ENCODE data around the gene DIABLO. TPM values are rescaled to one million over a fixed set of nuclear protein-coding genes. Genes with fewer than 3 reads are reported as not detected.
"Not testable (repeated sequence)": the region's sequence is repeated elsewhere in the genome, so short reads cannot be mapped to it uniquely, and the experiment has no call there.

DIABLO gene
- total RNA-seq, 8 experiments from 2014 or later = 53.4 to 115 (median 88.8) TPM

- H3K4me1 ChIP-seq (replicated peaks in 1 of 2) = no peaks in the 10 kb centered on the region
- H3K4me3 ChIP-seq = no peak overlapping the region
- in situ Hi-C loops (cut with MboI; ENCODE audit: low pct_unique_long_range_greater_than_20kb in 2 of 9, low sequenced_read_pairs in 9 of 9, unreplicated experiment in 9 of 9) = no loop called here
- no peak overlapping the region for H3K27ac ChIP-seq
- no peak for ATAC-seq (replicated peaks in 6 of 8)
- WGBS, 10 experiments = 33 to 96% (median 75%) methylated on average over 1 to 5 of the region's 27 CpGs; no CpG with 5 or more reads in 2 of the 10 experiments
Measured at GRCh38 chr12:122206111-122206881, 19.6 kb downstream of the DIABLO start.

GRCh38 chr12:122205053-122205925, 20.6 kb downstream of the DIABLO start:
- Histone ChIP-seq H3K4me1 (replicated peaks in 1 of 2) (no peaks in the 10 kb centered on the region), H3K4me3 (peak overlapping the region in 1 of 5 donors; percentile 1), H3K27ac (no peak overlapping the region)
- 21 to 100% (median 55%) methylated on average over 1 to 14 of the region's 23 CpGs; no CpG with 5 or more reads in 1 of the 10 experiments for WGBS, 10 experiments
- no peak for ATAC-seq (replicated peaks in 6 of 8)
- in situ Hi-C loops (cut with MboI; ENCODE audit: low pct_unique_long_range_greater_than_20kb in 2 of 9, low sequenced_read_pairs in 9 of 9, unreplicated experiment in 9 of 9) = no loop called here

GRCh38 chr12:122204167-122205052, 21.4 kb downstream of the DIABLO start:
- Histone ChIP-seq H3K4me3 (peak overlapping the region; percentile 50 to 79 (median 56)), H3K27ac (no peak overlapping the region), H3K4me1 (replicated peaks in 1 of 2) (no peaks in the 10 kb centered on the region)
- in situ Hi-C loops (cut with MboI; ENCODE audit: low pct_unique_long_range_greater_than_20kb in 2 of 9, low sequenced_read_pairs in 9 of 9, unreplicated experiment in 9 of 9) = no loop called here
- ATAC-seq (replicated peaks in 6 of 8) = peak in 6 of 8 experiments; percentile 11 to 36 (median 26)
- WGBS, 10 experiments = 3 to 49% (median 25%) methylated on average over 1 to 8 of the region's 71 CpGs; no CpG with 5 or more reads in 3 of the 10 experiments

GRCh38 chr12:122203301-122204166, 22.3 kb downstream of the DIABLO start, which contains the start of gene B3GNT4:
B3GNT4 (plus strand) TSS chr12:122203709; CDS start chr12:122204619, 910 bp downstream.
- Histone ChIP-seq H3K4me1 (replicated peaks in 1 of 2) (no peaks in the 10 kb centered on the region), H3K4me3 (peak within 1 kb of the TSS; percentile 50 to 79 (median 56)), H3K27ac (no peak within 1 kb of the TSS)
- in situ Hi-C loops (cut with MboI; ENCODE audit: low pct_unique_long_range_greater_than_20kb in 2 of 9, low sequenced_read_pairs in 9 of 9, unreplicated experiment in 9 of 9) = no loop called here
- peak; percentile 77 to 87 (median 82) for ATAC-seq (replicated peaks in 6 of 8)
- WGBS, 10 experiments = 0 to 3% (median 1%) methylated on average over 1 to 8 of the region's 104 CpGs; no CpG with 5 or more reads in 6 of the 10 experiments

- H3K4me3 ChIP-seq = peak overlapping the region; percentile 50 to 79 (median 56)
- H3K4me1 ChIP-seq (replicated peaks in 1 of 2); in situ Hi-C loops (cut with MboI; ENCODE audit: low pct_unique_long_range_greater_than_20kb in 2 of 9, low sequenced_read_pairs in 9 of 9, unreplicated experiment in 9 of 9); H3K27ac ChIP-seq; ATAC-seq (replicated peaks in 6 of 8): not testable (repeated sequence)
- WGBS, 10 experiments = 19 to 90% (median 41%) methylated on average over 2 to 12 of the region's 19 CpGs; no CpG with 5 or more reads in 3 of the 10 experiments
Measured at GRCh38 chr12:122202811-122203210, 23.0 kb downstream of the DIABLO start.

GRCh38 chr12:122202017-122202416, 23.8 kb downstream of the DIABLO start:
- Histone ChIP-seq H3K27ac (no peak overlapping the region), H3K4me1 (replicated peaks in 1 of 2) (no peaks in the 10 kb centered on the region), H3K4me3 (no peak overlapping the region)
- ATAC-seq (replicated peaks in 6 of 8) = no peak
- in situ Hi-C loops (cut with MboI; ENCODE audit: low pct_unique_long_range_greater_than_20kb in 2 of 9, low sequenced_read_pairs in 9 of 9, unreplicated experiment in 9 of 9) = no loop called here
- WGBS, 10 experiments = 38 to 100% (median 90%) methylated on average over 1 to 3 of the region's 6 CpGs; no CpG with 5 or more reads in 4 of the 10 experiments

GRCh38 chr12:122201381-122201780, 24.5 kb downstream of the DIABLO start:
- WGBS, 10 experiments = 67 to 100% (median 91%) methylated on average over 1 to 4 of the region's 5 CpGs; no CpG with 5 or more reads in 6 of the 10 experiments
- no peak overlapping the region for H3K4me3 ChIP-seq
- no peak overlapping the region for H3K27ac ChIP-seq
- in situ Hi-C loops (cut with MboI; ENCODE audit: low pct_unique_long_range_greater_than_20kb in 2 of 9, low sequenced_read_pairs in 9 of 9, unreplicated experiment in 9 of 9) = no loop called here
- no peaks in the 10 kb centered on the region for H3K4me1 ChIP-seq (replicated peaks in 1 of 2)
- ATAC-seq (replicated peaks in 6 of 8) = no peak

GRCh38 chr12:122200541-122201175, 25.2 kb downstream of the DIABLO start:
- no peak overlapping the region for H3K4me3 ChIP-seq
- 75 to 90% (median 80%) methylated on average over 1 to 7 of the region's 24 CpGs; no CpG with 5 or more reads in 6 of the 10 experiments for WGBS, 10 experiments
- H3K27ac ChIP-seq = no peak overlapping the region
- ATAC-seq (replicated peaks in 6 of 8) = no peak
- in situ Hi-C loops (cut with MboI; ENCODE audit: low pct_unique_long_range_greater_than_20kb in 2 of 9, low sequenced_read_pairs in 9 of 9, unreplicated experiment in 9 of 9) = no loop called here
- no peaks in the 10 kb centered on the region for H3K4me1 ChIP-seq (replicated peaks in 1 of 2)

GRCh38 chr12:122199484-122200355, 26.1 kb downstream of the DIABLO start:
- Histone ChIP-seq H3K4me3 (no peak overlapping the region), H3K27ac (no peak overlapping the region), H3K4me1 (replicated peaks in 1 of 2) (no peaks in the 10 kb centered on the region)
- in situ Hi-C loops (cut with MboI; ENCODE audit: low pct_unique_long_range_greater_than_20kb in 2 of 9, low sequenced_read_pairs in 9 of 9, unreplicated experiment in 9 of 9) = no loop called here
- WGBS, 10 experiments = 74 to 100% (median 82%) methylated on average over 2 to 11 of the region's 29 CpGs; no CpG with 5 or more reads in 1 of the 10 experiments
- ATAC-seq (replicated peaks in 6 of 8) = no peak

- 43 to 100% (median 89%) methylated on average over 1 of the region's 1 CpG; no CpG with 5 or more reads in 5 of the 10 experiments for WGBS, 10 experiments
- Histone ChIP-seq H3K27ac (no peak overlapping the region), H3K4me3 (no peak overlapping the region), H3K4me1 (replicated peaks in 1 of 2) (no peaks in the 10 kb centered on the region)
- no peak for ATAC-seq (replicated peaks in 6 of 8)
- in situ Hi-C loops (cut with MboI; ENCODE audit: low pct_unique_long_range_greater_than_20kb in 2 of 9, low sequenced_read_pairs in 9 of 9, unreplicated experiment in 9 of 9) = no loop called here
Measured at GRCh38 chr12:122197612-122197966, 28.3 kb downstream of the DIABLO start.

- Histone ChIP-seq H3K4me3 (no peak overlapping the region), H3K4me1 (replicated peaks in 1 of 2) (no peaks in the 10 kb centered on the region), H3K27ac (no peak overlapping the region)
- in situ Hi-C loops (cut with MboI; ENCODE audit: low pct_unique_long_range_greater_than_20kb in 2 of 9, low sequenced_read_pairs in 9 of 9, unreplicated experiment in 9 of 9) = no loop called here
- no peak for ATAC-seq (replicated peaks in 6 of 8)
- 46 to 100% (median 85%) methylated on average over 1 to 4 of the region's 4 CpGs; no CpG with 5 or more reads in 1 of the 10 experiments for WGBS, 10 experiments
Measured at GRCh38 chr12:122195405-122195804, 30.4 kb downstream of the DIABLO start.
